ENCODE results near the gene B3GALT4. TPM values are rescaled to one million over a fixed set of nuclear protein-coding genes. Genes with fewer than 3 reads are reported as not detected.

B3GALT4 gene
- total and polyA plus RNA-seq, 2 donors (not counting 1 experiment from before 2014, with no cell fraction given), result 2.3 to 11.1 TPM

DNA sequence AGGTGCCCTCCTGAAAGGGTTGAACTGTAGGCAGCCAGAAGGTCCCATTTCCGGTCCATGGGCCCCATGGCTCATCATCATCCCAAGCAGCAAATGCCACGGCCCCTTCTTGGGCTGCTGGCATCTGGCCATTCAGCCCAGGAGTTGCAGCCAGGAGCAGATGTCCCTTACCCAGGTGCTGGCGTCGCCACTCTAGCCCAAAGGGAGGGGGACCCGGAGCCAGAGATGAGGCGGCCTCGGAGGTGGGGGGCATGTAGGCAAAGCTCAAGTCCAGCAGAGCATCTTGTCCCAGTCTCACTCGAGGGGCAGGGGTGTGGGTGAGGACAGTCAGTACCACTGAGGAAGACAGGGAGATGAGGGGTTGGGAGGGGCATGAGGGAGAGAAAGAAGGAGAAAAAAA lies 28.1 kb downstream of the B3GALT4 start:
- H3K4me2 ChIP-seq (ENCODE audit: extremely low read depth, insufficient read depth, low read length), result no peak overlapping the region
- H3K27me3 ChIP-seq (ENCODE audit: control insufficient read depth, insufficient read depth, low read length), result no peaks in the 10 kb centered on the region
- no peak overlapping the region for H2AFZ ChIP-seq (ENCODE audit: low read length)
- H3K4me3 ChIP-seq (replicated peaks in 1 of 4; ENCODE audit: control extremely low read depth in 1 of 4, insufficient read depth in 1 of 4, low read depth in 3 of 4, low read length in 4 of 4), result no peak overlapping the region
- no peaks in the 10 kb centered on the region for H3K9me3 ChIP-seq (ENCODE audit: control insufficient read depth, insufficient read depth, low read depth, low read length)
- peaks cover 18% of the 10 kb centered on the region for H3K79me2 ChIP-seq (ENCODE audit: control insufficient read depth, insufficient read depth, low read length)
- H3K27ac ChIP-seq (ENCODE audit: insufficient read depth, low read length), result no peak overlapping the region
- H4K20me1 ChIP-seq (ENCODE audit: control insufficient read depth, extremely low read depth, insufficient read depth, low read length), result no peaks in the 10 kb centered on the region
- H3K36me3 ChIP-seq (ENCODE audit: control insufficient read depth, insufficient read depth, low read length), result peaks cover 17% of the 10 kb centered on the region
- TF ChIP-seq, protein P1, sequence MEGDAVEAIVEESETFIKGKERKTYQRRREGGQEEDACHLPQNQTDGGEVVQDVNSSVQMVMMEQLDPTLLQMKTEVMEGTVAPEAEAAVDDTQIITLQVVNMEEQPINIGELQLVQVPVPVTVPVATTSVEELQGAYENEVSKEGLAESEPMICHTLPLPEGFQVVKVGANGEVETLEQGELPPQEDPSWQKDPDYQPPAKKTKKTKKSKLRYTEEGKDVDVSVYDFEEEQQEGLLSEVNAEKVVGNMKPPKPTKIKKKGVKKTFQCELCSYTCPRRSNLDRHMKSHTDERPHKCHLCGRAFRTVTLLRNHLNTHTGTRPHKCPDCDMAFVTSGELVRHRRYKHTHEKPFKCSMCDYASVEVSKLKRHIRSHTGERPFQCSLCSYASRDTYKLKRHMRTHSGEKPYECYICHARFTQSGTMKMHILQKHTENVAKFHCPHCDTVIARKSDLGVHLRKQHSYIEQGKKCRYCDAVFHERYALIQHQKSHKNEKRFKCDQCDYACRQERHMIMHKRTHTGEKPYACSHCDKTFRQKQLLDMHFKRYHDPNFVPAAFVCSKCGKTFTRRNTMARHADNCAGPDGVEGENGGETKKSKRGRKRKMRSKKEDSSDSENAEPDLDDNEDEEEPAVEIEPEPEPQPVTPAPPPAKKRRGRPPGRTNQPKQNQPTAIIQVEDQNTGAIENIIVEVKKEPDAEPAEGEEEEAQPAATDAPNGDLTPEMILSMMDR (conservative IDR thresholded peaks at IDR 0.05 in 1 of 2, IDR thresholded peaks at IDR 0.05 in 1 of 2; ENCODE audit: low read depth in 1 of 2, low read length in 2 of 2), result no peak
- no peak for TF ChIP-seq EZH2 (IDR thresholded peaks at IDR 0.05; ENCODE audit: low read length, missing control alignments)
- H3K4me1 ChIP-seq (ENCODE audit: control insufficient read depth, extremely low read depth, insufficient read depth, low read length), result no peaks in the 10 kb centered on the region
- no peak overlapping the region for H3K9ac ChIP-seq (ENCODE audit: insufficient read depth, low read length)
- no peak for DNase-seq (ENCODE audit: low read depth in 2 of 2)

DNA sequence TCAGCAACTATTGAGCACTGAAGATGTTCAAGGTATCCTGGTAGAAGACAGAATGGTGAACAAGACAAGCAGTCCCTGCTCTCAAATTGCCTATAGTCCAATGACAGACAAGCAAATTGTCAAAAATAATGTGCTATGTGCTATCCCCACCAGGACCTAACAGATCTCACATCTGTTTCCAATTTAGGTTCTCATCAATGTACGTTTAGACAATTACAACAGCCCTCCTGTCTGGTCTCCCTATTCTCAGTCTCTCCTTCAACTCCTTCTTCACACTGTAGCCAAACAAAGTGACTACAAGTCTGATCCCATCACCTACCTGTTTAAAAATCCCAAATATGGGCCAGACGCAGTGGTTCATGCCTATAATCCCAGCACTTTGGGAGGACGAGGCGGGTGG lies 29.4 kb downstream of the B3GALT4 start:
- no peak overlapping the region for H3K27ac ChIP-seq (ENCODE audit: insufficient read depth, low read length)
- H3K79me2 ChIP-seq (ENCODE audit: control insufficient read depth, insufficient read depth, low read length), result peaks cover 20% of the 10 kb centered on the region
- TF ChIP-seq, protein P1 (conservative IDR thresholded peaks at IDR 0.05 in 1 of 2, IDR thresholded peaks at IDR 0.05 in 1 of 2; ENCODE audit: low read depth in 1 of 2, low read length in 2 of 2), result no peak
- TF ChIP-seq EZH2 (IDR thresholded peaks at IDR 0.05; ENCODE audit: low read length, missing control alignments), result no peak
- DNase-seq (ENCODE audit: low read depth in 2 of 2), result no peak
- no peak overlapping the region for H3K4me3 ChIP-seq (replicated peaks in 1 of 4; ENCODE audit: control extremely low read depth in 1 of 4, insufficient read depth in 1 of 4, low read depth in 3 of 4, low read length in 4 of 4)
- peaks cover 17% of the 10 kb centered on the region for H3K36me3 ChIP-seq (ENCODE audit: control insufficient read depth, insufficient read depth, low read length)
- H3K4me2 ChIP-seq (ENCODE audit: extremely low read depth, insufficient read depth, low read length), result no peak overlapping the region
- H2AFZ ChIP-seq (ENCODE audit: low read length), result no peak overlapping the region
- H3K4me1 ChIP-seq (ENCODE audit: control insufficient read depth, extremely low read depth, insufficient read depth, low read length), result no peaks in the 10 kb centered on the region
- no peaks in the 10 kb centered on the region for H3K9me3 ChIP-seq (ENCODE audit: control insufficient read depth, insufficient read depth, low read depth, low read length)
- H3K9ac ChIP-seq (ENCODE audit: insufficient read depth, low read length), result no peak overlapping the region
- no peaks in the 10 kb centered on the region for H4K20me1 ChIP-seq (ENCODE audit: control insufficient read depth, extremely low read depth, insufficient read depth, low read length)
- H3K27me3 ChIP-seq (ENCODE audit: control insufficient read depth, insufficient read depth, low read length), result no peaks in the 10 kb centered on the region

DNA sequence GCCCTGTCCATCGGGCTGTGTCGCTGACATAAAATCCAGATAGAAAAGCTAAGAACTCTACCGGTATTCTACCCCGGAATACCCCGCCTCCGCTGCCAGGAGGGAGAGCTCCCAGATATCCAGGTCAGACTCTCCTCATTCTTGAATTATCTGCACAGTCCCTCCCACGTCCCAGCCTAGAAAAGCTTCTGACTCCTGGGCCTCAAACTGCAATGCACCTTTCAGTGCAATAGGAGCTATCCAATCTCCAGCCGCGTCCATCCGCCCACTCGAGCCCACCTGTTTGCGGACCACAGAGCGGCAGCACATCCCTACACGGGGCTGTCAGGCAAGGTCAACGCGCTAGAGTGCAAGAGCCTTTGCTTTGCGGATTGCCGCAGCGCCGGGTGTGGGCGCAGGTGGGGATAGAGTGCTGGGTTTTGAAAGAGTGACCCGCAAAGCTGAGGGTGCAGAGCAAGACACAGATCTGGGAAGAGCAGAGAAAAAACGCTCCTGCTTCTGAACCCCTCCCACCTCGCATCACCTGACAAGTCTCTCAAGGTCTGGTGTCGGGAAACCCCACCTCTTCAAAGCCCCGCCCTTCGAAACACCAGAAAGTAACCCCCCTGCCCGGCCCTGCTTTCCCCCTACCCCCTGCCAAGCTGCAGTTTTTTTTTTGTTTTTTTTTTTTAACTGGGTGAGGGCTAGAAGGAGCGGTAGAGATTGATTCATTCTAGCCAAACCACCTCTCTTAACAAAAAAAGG lies 35.6 kb downstream of the B3GALT4 start:
- H3K36me3 ChIP-seq (ENCODE audit: control insufficient read depth, insufficient read depth, low read length), result peaks cover 5% of the 10 kb centered on the region
- peaks cover 9% of the 10 kb centered on the region for H3K4me1 ChIP-seq (ENCODE audit: control insufficient read depth, extremely low read depth, insufficient read depth, low read length)
- H3K27me3 ChIP-seq (ENCODE audit: control insufficient read depth, insufficient read depth, low read length), result no peaks in the 10 kb centered on the region
- peak; percentile 57 to 80 for DNase-seq (ENCODE audit: low read depth in 2 of 2)
- H3K4me3 ChIP-seq (replicated peaks in 1 of 4; ENCODE audit: control extremely low read depth in 1 of 4, insufficient read depth in 1 of 4, low read depth in 3 of 4, low read length in 4 of 4), result peak overlapping the region; percentile 70 to 97 (median 89)
- TF ChIP-seq, protein P1 (conservative IDR thresholded peaks at IDR 0.05 in 1 of 2, IDR thresholded peaks at IDR 0.05 in 1 of 2; ENCODE audit: low read depth in 1 of 2, low read length in 2 of 2), result peak in 1 of 2 donors; percentile 6
- no peak for TF ChIP-seq EZH2 (IDR thresholded peaks at IDR 0.05; ENCODE audit: low read length, missing control alignments)
- H3K27ac ChIP-seq (ENCODE audit: insufficient read depth, low read length), result peak overlapping the region; percentile 98
- H2AFZ ChIP-seq (ENCODE audit: low read length), result no peak overlapping the region
- H3K4me2 ChIP-seq (ENCODE audit: extremely low read depth, insufficient read depth, low read length), result peak overlapping the region; percentile 82
- H3K79me2 ChIP-seq (ENCODE audit: control insufficient read depth, insufficient read depth, low read length), result peaks cover 34% of the 10 kb centered on the region
- no peaks in the 10 kb centered on the region for H3K9me3 ChIP-seq (ENCODE audit: control insufficient read depth, insufficient read depth, low read depth, low read length)
- H4K20me1 ChIP-seq (ENCODE audit: control insufficient read depth, extremely low read depth, insufficient read depth, low read length), result no peaks in the 10 kb centered on the region
- H3K9ac ChIP-seq (ENCODE audit: insufficient read depth, low read length), result peak overlapping the region; percentile 96

All from fibroblast of lung (primary cell).